Measurements from ENCODE around the gene CHST12.

CHST12 gene

DNA sequence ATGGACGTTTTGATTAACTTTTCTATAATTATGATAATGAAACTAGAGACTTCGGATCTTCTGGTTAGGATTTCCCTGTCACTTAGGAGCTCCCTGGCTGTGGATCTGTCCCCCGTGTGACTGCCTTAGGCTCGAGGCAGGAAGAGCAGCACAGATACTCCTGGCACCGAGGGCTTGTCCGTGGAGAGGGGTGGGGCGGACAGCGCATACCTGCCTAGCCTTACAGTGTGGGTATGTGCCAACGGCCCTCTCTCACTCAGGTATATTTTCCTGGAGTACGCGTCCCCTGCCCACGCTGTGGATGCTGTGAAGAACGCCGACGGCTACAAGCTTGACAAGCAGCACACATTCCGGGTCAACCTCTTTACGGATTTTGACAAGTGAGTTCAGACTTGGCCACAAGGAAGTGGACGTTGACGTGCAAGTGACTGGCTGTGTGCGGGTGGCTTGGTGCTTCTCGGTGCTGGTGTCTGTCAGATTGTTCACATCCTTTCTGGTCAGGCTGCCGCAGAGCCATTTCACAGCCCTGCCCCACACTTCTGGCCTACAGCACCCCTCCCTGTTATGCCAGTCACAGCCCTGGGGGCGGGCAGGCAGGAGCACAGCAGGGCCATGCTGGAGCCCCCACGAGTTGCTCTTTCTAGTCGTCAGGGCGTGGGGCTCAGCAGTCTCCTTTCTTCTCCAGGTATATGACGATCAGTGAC, 40.9 kb upstream of the CHST12 start:
- no peaks in the 10 kb centered on the region for H3K9me3 ChIP-seq
- H3K27ac ChIP-seq, result no peak overlapping the region
- intact Hi-C loops (cut with DNase I; ENCODE audit: low total_unique reads), result no loop called here
- H3K27me3 ChIP-seq, result no peaks in the 10 kb centered on the region
- DNase-seq, result no peak
- peaks cover 64 to 80% (median 66%) of the 10 kb centered on the region in 3 donors for H3K36me3 ChIP-seq
- H3K4me3 ChIP-seq, result no peak overlapping the region
- TF ChIP-seq CTCF (IDR thresholded peaks at IDR 0.05), result no peak
- peaks cover 0 to 22% (median 13%) of the 10 kb centered on the region in 4 donors for H3K4me1 ChIP-seq

DNA sequence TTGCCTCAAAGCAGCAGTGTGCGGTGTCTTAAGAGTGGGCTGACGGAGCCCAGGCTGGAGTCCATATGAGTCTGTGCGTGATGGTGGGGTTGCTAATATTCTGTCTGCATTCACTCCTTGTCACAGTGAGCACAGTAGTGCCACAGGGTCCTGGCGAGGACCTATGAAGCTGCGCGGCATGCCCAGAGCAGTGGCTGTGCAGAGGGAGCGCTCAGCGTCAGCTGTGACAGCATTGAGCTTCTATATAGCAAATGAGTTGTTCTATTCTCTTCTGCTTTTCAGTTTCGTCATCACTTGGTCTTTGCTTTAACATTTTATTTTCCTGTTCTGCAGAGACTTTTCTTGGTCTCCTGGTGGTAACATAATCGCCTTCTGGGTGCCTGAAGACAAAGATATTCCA, 34.3 kb upstream of the CHST12 start:
- Histone ChIP-seq H3K36me3 (peaks cover 95 to 100% (median 98%) of the 10 kb centered on the region in 3 donors), H3K4me1 (no peaks in the 10 kb centered on the region), H3K4me3 (no peak overlapping the region), H3K9me3 (no peaks in the 10 kb centered on the region), H3K27me3 (no peaks in the 10 kb centered on the region), H3K27ac (no peak overlapping the region)
- intact Hi-C loops (cut with DNase I; ENCODE audit: low total_unique reads), result no loop called here
- DNase-seq, result no peak
- no peak for TF ChIP-seq CTCF (IDR thresholded peaks at IDR 0.05)

- intact Hi-C loops (cut with DNase I; ENCODE audit: low total_unique reads), result no loop called here
- no peak for TF ChIP-seq CTCF (IDR thresholded peaks at IDR 0.05)
- Histone ChIP-seq H3K4me3 (no peak overlapping the region), H3K27me3 (no peaks in the 10 kb centered on the region), H3K27ac (no peak overlapping the region), H3K9me3 (no peaks in the 10 kb centered on the region), H3K4me1 (no peaks in the 10 kb centered on the region), H3K36me3 (peaks cover 96 to 100% (median 98%) of the 10 kb centered on the region in 3 donors)
- DNase-seq, result no peak
Measured at GRCh38 chr7:2371329-2371728, 32.1 kb upstream of the CHST12 start.

DNA sequence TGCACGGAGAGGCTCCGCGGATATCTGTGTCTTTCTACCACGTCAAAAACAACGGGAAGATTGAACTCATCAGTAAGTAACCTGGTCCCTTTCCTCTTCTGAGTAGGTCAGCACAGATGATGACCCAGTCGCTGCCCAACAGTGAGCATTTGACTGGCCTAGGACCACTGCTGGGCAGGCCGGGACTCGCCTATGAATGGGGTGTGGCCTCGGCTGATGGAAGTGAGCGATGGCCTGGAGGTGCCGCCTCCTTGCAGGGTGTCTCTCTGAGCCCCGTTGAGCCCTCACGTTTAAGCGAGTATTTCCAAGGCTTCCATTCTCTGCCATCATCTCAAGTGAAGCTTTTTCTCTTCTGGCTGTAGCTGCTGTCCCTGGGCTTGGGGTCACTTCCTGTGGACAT, 30.7 kb upstream of the CHST12 start:
- Histone ChIP-seq H3K4me3 (no peak overlapping the region), H3K27ac (no peak overlapping the region), H3K4me1 (no peaks in the 10 kb centered on the region), H3K9me3 (no peaks in the 10 kb centered on the region), H3K36me3 (peaks cover 92 to 99% (median 96%) of the 10 kb centered on the region in 3 donors), H3K27me3 (no peaks in the 10 kb centered on the region)
- intact Hi-C loops (cut with DNase I; ENCODE audit: low total_unique reads), result no loop called here
- TF ChIP-seq CTCF (IDR thresholded peaks at IDR 0.05), result no peak
- DNase-seq, result no peak

DNA sequence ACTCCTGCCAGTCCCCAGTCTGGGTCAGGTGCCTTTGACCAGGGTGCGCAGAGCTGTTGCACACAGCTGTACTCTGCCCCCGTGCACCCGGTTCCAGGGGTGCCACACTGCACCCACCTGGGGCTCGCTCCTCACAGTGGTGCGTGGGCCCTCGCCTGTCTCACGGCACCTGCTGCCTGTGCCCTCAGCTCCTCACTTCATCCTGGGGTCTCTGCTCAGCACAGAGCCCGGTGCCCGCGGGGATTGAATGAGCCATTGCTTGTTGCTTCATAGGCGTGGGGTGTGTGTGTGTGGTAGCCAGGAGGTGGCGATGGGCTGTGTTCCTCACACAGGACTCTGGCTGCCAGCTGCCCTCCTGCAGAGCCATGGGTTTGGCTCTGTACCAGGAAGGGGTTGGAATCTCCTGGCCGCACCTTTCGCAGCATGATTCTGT, 30.3 kb upstream of the CHST12 start:
- Histone ChIP-seq H3K4me3 (no peak overlapping the region), H3K9me3 (no peaks in the 10 kb centered on the region), H3K4me1 (no peaks in the 10 kb centered on the region), H3K27ac (no peak overlapping the region), H3K27me3 (no peaks in the 10 kb centered on the region), H3K36me3 (peaks cover 88 to 96% (median 94%) of the 10 kb centered on the region in 3 donors)
- no peak for TF ChIP-seq CTCF (IDR thresholded peaks at IDR 0.05)
- no peak for DNase-seq
- intact Hi-C loops (cut with DNase I; ENCODE audit: low total_unique reads), result no loop called here

Data from tibial artery (tissue), 4 donors.